Measurements from ENCODE around the gene DDX39A.

The DDX39A gene

DNA sequence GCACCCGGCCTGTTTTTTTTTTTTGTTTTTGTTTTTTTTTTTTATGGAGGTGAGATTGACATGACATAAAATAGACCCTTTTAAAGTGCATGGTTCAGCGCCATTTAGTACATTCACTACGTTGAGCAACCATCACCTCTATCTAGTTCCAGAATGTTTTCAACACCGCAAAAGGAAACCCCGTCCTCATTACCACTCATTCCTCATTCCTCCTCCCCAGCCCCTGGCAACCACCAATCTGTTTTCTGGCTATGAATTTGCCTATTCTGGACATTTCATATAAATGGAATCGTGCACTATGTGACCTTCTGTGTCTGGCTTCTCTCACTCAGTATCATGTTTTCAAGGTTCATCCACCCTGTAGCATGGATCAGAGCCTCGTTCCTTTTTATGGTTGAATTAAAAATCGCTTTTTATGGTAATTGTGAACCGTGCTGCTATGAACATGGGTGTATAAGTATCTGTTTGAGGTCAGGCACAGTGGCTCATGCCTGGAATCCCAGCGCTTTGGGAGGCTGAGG, 47.8 kb downstream of the DDX39A start:
- DNase-seq (ENCODE audit: low read depth) = no peak
- TF ChIP-seq, protein P1, sequence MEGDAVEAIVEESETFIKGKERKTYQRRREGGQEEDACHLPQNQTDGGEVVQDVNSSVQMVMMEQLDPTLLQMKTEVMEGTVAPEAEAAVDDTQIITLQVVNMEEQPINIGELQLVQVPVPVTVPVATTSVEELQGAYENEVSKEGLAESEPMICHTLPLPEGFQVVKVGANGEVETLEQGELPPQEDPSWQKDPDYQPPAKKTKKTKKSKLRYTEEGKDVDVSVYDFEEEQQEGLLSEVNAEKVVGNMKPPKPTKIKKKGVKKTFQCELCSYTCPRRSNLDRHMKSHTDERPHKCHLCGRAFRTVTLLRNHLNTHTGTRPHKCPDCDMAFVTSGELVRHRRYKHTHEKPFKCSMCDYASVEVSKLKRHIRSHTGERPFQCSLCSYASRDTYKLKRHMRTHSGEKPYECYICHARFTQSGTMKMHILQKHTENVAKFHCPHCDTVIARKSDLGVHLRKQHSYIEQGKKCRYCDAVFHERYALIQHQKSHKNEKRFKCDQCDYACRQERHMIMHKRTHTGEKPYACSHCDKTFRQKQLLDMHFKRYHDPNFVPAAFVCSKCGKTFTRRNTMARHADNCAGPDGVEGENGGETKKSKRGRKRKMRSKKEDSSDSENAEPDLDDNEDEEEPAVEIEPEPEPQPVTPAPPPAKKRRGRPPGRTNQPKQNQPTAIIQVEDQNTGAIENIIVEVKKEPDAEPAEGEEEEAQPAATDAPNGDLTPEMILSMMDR (conservative IDR thresholded peaks at IDR 0.05; ENCODE audit: low read depth, low read length) = no peak
- H3K4me3 ChIP-seq (ENCODE audit: low read length) = no peak overlapping the region

- TF ChIP-seq, protein P1 (conservative IDR thresholded peaks at IDR 0.05; ENCODE audit: low read depth, low read length) = no peak
- H3K4me3 ChIP-seq (ENCODE audit: low read length) = no peak overlapping the region
- DNase-seq (ENCODE audit: low read depth) = no peak
Measured at GRCh38 chr19:14370940-14371280, 48.2 kb downstream of the DDX39A start.

GRCh38 chr19:14370169-14370939, 48.8 kb downstream of the DDX39A start:
- no peak for DNase-seq (ENCODE audit: low read depth)

GRCh38 chr19:14369399-14370168, 49.6 kb downstream of the DDX39A start:
- no peak for DNase-seq (ENCODE audit: low read depth)
- TF ChIP-seq, protein P1 (conservative IDR thresholded peaks at IDR 0.05; ENCODE audit: low read depth, low read length) = no peak
- no peak overlapping the region for H3K4me3 ChIP-seq (ENCODE audit: low read length)

More at GRCh38 chr19:14370169-14370939, 48.8 kb downstream of the DDX39A start:
- no peak overlapping the region for H3K4me3 ChIP-seq (ENCODE audit: low read length)
- TF ChIP-seq, protein P1 (conservative IDR thresholded peaks at IDR 0.05; ENCODE audit: low read depth, low read length) = no peak

DNA sequence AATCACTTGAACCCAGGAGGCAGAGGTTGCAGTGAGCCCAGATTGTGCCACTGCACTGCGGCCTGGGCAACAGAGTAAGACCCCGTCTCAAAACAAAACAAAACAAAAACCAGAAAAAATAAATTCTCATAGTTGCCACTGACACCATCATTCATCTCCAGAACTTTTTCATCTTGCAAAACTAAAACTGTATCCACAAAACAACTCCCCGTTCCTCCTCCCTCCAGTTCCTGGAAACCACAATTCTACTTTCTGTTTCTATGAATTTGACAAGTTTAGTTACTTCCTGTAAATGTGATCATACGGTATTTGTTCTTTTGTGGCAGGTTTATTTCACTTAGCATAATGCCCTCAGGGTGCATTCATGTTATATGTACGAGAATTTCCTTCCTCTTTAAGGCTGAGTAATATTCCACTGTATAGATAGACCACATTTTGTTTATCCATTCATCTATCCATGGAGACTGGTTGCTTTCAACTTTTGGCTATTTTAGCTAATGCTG, 51.1 kb downstream of the DDX39A start:
- DNase-seq (ENCODE audit: low read depth) = no peak
- TF ChIP-seq, protein P1 (conservative IDR thresholded peaks at IDR 0.05; ENCODE audit: low read depth, low read length) = no peak
- no peak overlapping the region for H3K4me3 ChIP-seq (ENCODE audit: low read length)

- no peak for DNase-seq (ENCODE audit: low read depth)
- TF ChIP-seq, protein P1 (conservative IDR thresholded peaks at IDR 0.05; ENCODE audit: low read depth, low read length) = no peak
- H3K4me3 ChIP-seq (ENCODE audit: low read length) = no peak overlapping the region
Measured at GRCh38 chr19:14367016-14367415, 52.1 kb downstream of the DDX39A start.

Measured in retinal pigment epithelial cell (primary cell).